Measurements from ENCODE around the gene ACTR1A.

ACTR1A gene

DNA sequence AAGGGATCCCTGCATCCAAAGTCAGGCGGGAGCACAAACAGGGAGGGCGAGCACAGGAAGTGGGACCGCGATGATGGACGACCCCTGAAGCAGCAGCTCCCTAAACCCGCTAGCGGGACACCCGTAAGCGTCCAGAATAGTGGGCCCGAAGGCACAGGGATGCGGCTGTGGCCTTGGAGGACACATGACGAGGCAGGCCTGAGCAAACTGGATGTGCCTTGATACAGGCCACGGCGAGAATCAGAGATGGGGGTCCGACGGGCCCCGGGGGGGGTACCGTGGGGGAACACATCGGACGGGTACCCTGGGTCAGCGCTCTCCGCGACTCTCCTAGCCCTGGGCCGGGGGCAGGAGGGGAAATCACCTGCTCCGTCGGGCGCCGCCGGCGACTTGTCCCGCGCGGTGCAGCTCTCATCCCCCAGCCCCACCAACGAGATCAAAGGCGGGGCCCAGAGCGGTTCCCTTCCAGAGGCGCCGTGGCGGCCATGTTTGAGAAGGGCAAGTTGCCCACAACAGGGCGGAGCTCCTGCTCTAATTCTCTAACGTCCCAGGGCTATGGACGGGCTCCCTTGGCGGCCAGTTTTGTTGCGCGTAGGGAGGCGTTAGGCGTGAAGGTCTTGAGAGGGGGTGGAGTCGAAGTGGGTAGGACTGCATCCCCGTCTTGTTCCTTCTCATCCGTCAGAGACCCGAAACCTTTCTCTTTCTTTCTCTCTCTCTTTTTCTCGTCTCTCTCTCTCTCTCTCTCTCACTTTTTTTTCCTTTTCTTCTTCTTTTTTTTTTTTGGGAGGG lies 70.2 kb downstream of the ACTR1A start, which contains the start of gene CUEDC2:
Gene CUEDC2 (minus strand): TSS at position 413 of the 789 bp plus-strand sequence. CDS start 7,386 bp downstream, outside the sequence.
- Histone ChIP-seq H3K9ac (ENCODE audit: low read length) (peak within 1 kb of the TSS; percentile 99), H3K4me3 (ENCODE audit: low read length) (peak within 1 kb of the TSS; percentile 98), H3K36me3 (ENCODE audit: control insufficient read depth, insufficient read depth, low read length, severe bottlenecking) (peaks cover 3% of the 10 kb centered on the region), H3K27me3 (replicated peaks; ENCODE audit: control insufficient read depth, insufficient read depth, low read length) (no peaks in the 10 kb centered on the region), H3K4me1 (ENCODE audit: control insufficient read depth, insufficient read depth, low read length) (peaks cover 26% of the 10 kb centered on the region), H3K9me3 (ENCODE audit: control insufficient read depth, low read length) (no peaks in the 10 kb centered on the region)
- DNase-seq (ENCODE audit: low read depth): peak; percentile 99

DNA sequence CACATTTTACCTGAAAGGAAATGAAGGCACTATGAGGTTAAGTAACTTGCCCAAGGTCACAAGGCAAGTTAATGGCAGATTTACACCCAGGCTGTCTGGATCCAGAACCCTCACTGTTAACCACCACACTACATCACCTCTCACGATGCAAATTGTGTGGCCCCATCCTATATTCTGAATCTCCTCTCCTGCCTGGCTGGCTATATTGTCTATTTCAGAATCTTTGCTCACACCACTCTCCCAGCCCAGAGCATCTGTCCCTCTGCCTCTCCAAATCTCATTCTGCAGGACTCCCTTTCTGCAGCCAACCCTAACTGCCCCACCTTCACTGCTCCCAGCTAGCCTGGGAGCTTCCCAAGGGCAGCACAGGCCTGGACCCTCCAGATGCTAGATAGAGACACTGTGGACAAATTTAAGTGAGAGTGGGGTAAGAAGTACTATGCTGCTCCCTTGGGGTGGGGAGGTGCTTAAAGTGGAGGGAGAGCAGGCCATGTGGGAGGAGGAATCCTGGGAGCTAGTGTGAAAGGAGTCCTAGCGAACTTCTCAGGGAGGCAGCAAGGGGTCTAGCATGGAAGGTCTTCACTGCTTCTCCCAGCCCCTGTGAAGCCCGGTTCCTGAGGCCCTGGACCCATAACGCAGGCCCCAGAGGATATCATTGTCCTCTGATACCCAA lies 70.9 kb downstream of the ACTR1A start:
- H3K9ac ChIP-seq (ENCODE audit: low read length): peak overlapping the region; percentile 99
- peaks cover 26% of the 10 kb centered on the region for H3K4me1 ChIP-seq (ENCODE audit: control insufficient read depth, insufficient read depth, low read length)
- no peaks in the 10 kb centered on the region for H3K27me3 ChIP-seq (replicated peaks; ENCODE audit: control insufficient read depth, insufficient read depth, low read length)
- no peaks in the 10 kb centered on the region for H3K9me3 ChIP-seq (ENCODE audit: control insufficient read depth, low read length)
- H3K4me3 ChIP-seq (ENCODE audit: low read length): peak overlapping the region; percentile 98
- peak; percentile 51 for DNase-seq (ENCODE audit: low read depth)
- peaks cover 3% of the 10 kb centered on the region for H3K36me3 ChIP-seq (ENCODE audit: control insufficient read depth, insufficient read depth, low read length, severe bottlenecking)

DNA sequence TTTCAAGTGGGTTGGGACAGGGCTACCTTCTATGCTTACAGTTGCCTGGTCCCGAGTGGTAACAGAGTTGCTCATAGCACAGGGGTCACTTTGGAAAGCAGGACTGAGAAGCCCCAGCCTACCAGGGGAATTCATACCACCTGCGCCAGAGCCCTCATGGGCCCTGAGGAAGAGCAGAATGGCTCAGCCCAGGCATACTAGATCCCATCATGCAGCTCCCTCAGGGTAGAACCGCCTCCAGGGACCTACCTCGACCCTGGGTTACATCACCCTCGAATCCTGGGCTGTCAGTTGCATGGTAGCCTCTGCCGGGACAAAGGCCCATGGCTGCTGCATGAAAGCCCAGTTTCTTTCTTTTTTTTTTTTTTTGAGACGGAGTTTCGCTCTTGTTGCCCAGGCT lies 73.0 kb downstream of the ACTR1A start:
- H3K4me3 ChIP-seq (ENCODE audit: low read length): no peak overlapping the region
- DNase-seq (ENCODE audit: low read depth): no peak
- H3K27me3 ChIP-seq (replicated peaks; ENCODE audit: control insufficient read depth, insufficient read depth, low read length): no peaks in the 10 kb centered on the region
- peaks cover 13% of the 10 kb centered on the region for H3K4me1 ChIP-seq (ENCODE audit: control insufficient read depth, insufficient read depth, low read length)
- H3K9ac ChIP-seq (ENCODE audit: low read length): no peak overlapping the region
- no peaks in the 10 kb centered on the region for H3K9me3 ChIP-seq (ENCODE audit: control insufficient read depth, low read length)
- H3K36me3 ChIP-seq (ENCODE audit: control insufficient read depth, insufficient read depth, low read length, severe bottlenecking): peaks cover 8% of the 10 kb centered on the region

All from adipocyte (in vitro differentiated cells).